RPMI7951 (cell line): ENCODE data around the gene NKAIN1. TPM values are rescaled to one million over a fixed set of nuclear protein-coding genes. Genes with fewer than 3 reads are reported as not detected.
"Not testable (repeated sequence)": the region's sequence is repeated elsewhere in the genome, so short reads cannot be mapped to it uniquely, and the experiment has no call there.

Source experiments
- DNase-seq: peaks from one replicate; pipeline ENCODE4 v3.0.0-alpha.2; 2012; ENCODE audit warnings: low read depth
- total RNA-seq: library from RNA; depleted of rRNA; stranded (reverse); fragments of >200 nt; shearing (Covaris generic); gene quantifications from 2 replicates; pipeline ENCODE4 v1.2.3, GENCODE V29; 2014; rRNA removed

NKAIN1 gene
- total RNA-seq, 1 experiment from 2014 or later, result 2.2 TPM

DNA sequence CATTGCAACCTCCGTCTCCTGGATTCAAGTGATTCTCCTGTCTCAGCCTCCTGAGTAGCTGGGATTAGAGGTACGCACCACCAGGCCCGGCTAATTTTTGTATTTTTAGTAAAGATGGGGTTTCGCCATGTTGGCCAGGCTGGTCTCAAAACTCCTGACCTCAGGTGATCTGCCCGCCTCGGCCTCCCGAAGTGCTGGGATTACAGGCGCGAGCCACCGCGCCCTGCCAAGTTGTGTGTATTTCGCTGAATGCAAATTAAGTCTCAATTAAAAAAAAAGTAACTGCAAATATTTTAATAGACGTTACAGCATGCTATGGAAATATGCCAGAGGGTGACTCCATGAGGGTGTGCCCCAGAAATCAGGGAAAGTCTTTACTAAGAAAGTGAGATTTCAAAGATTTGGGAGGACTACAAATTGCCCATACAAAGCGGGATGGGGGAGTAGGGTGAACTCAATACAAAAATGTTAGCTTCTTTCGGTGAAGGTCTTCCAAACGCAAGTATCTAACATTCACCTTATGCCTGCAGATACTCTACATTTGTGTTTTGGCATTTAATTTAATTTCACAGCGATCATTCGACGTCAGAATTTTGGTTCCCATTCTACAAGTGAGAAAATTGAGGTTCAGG lies 85.6 kb downstream of the NKAIN1 start:
- DNase-seq, result no peak

DNA sequence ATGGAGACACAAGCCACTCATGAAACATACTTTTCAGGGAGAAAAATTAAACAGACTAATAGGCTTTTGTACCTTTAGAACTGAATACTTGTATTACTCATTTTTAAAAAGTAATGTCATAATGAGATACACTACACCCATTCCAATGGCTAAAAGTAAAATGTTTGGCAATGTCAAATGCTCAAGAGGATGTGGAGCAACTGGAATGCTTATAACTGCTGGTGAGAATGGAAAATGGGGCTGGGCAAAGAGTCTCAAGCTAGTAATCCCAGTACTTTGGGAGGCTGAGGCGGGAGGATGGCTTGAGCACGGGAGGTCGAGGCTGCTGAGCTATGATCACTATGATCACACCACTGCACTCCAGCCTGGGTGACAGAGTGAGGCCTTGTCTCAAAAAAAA lies 86.3 kb downstream of the NKAIN1 start:
- DNase-seq, result no peak

DNA sequence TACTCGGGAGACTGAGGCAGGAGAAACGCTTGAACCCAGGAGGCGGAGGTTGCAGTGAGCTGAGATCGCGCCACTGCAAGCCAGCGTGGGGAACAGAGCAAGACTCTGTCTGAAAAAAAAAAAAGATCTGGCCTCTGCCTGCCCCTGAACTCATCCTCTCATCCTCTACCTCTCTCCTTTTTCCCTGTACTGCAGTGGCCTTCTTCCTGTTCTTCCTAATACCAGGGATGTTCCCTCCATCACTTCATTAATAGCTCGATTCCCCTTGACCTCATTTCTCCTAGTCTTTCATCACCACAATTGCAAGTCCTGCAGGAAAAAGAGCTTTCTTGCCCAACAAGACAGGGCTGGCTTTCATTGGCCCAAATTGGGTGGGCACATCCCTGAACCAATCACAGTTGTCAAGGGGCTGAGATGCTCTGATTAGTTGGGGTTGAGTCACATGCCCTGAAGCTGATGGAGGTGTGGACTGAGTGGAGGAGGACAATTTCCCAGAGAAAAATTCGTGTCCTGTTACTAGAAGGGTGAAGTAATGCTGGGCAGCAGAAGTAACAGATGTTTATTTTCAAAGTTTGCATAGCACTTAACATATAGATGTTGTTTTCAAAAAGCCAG lies 87.4 kb downstream of the NKAIN1 start:
- peak; percentile 96 for DNase-seq

DNA sequence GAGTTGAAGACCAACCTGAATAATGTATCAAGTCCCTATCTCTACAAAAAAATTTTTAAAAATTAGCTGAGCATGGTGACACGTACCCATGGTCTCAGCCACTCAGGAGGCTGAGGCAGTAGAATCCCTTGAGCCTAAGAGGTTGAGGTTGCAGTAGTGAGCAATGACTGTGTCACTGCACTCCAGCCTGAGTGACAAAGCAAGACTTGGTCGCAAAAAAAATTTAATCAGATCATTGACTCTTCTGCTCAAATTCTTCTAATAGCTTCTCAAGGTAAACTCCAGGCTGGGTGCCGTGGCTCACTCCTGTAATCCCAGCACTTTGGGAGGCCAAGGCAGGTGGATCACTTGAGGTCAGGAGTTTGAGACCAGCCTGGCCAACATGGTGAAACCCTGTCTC lies 88.3 kb downstream of the NKAIN1 start:
- DNase-seq, result no peak

DNA sequence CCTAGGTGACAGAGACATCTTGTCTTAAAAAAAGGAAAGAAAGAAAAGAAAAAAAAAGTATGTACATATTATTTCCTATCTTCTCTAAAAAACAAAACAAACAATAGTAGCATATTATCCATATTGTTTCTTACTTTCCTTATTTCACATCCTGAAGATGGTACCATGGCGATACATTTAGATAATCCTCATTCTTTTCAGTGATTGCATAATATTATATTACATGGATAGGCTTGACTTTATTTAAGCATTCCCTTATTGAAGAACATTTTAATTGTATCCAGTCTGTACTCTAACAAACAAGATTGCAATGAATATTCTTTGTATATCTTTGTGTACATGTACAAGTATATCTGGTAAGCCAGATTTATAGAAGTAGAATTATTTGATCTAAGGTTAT lies 91.3 kb downstream of the NKAIN1 start:
- DNase-seq, result no peak

DNA sequence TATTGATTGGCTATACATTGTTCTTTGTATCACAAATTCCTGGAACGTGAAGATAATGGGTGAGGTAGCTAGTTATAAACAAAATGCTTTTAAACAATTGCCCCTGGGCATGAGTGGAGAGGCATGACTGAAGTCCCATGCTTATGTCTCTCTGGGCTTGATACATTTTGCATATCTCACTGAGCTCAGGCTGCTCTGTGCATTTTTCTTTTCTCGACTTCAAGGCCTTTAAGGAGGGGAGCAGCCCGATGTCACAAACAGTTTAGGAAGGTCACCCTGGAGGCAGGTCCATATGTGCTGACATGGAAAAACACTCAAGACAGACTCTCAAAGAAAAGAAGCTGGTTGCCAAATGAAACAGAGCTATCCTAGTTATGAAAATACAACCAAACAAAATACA lies 94.0 kb downstream of the NKAIN1 start:
- no peak for DNase-seq

DNA sequence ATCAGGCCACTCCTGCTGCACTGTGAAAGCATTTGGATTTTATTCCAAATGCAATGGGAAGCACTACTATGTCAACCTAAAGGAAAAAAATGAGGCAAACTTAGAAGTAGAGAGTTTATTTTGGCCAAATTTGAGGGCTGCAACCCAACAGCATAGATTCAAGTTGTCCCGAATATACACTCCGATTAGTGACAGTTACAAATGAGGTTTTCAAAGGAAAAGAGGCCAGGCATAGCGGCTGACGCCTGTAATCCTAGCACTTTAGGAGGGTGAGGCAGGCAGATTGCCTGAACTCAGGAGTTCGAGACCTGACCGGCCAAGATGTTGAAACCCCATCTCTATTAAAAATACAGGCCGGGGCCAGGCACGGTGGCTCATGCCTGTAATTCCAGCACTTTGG lies 95.2 kb downstream of the NKAIN1 start:
- DNase-seq, result no peak

DNA sequence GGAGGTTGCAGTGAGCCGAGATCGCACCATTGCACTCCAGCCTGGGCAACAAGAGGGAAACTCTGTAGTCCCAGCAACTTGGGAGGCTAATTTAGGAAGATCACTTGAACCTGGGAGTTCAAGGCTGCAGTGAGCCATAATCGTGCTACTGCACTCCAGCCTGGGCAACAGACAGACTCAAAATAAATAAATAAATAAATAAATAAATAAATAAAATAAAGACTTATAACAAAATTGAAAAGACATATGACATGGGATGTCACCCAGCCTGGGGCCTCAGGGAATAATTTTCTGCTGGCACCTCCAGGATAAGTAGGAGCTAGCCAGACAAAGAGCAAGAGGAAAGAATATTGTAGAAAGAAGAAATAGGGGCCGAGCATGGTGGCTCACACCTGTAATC lies 96.2 kb downstream of the NKAIN1 start:
- DNase-seq, result no peak

DNA sequence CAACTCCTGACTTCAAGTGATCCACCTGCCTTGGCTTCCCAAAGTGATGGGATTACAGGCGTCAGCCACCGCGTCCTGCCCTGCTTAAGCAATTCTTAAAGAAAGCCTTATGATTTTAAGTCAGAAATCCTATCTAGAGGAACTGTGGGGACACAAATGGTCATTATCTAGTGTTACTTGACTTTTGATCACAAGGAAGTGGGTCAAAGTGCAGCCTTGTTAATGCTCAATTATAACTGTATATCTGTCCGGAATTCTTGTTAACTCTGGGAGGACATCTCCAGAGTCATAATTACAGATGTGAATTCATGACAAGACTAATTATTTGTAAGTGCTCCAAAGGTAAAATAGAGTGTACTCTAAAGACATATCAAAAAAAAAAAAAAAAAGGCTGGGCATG lies 97.3 kb downstream of the NKAIN1 start:
- no peak for DNase-seq

DNA sequence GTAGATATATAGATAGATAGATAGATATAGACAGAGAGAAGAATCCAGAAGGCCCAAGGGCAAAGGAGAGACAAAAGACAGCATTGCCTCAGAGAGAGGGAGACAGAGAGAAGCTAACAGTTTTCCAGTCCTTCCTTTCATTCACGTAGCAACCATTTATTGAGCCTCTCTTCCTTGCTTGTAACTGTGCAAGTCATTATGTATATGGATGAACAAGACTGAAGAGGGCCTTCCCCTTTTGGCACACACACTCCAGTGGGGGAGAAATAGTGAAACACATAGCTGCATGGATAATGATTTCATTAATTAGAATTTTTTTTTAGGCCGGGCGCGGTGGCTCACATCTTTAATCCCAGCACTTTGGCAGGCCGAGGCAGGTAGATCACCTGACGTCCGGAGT lies 99.4 kb downstream of the NKAIN1 start:
- no peak for DNase-seq

DNA sequence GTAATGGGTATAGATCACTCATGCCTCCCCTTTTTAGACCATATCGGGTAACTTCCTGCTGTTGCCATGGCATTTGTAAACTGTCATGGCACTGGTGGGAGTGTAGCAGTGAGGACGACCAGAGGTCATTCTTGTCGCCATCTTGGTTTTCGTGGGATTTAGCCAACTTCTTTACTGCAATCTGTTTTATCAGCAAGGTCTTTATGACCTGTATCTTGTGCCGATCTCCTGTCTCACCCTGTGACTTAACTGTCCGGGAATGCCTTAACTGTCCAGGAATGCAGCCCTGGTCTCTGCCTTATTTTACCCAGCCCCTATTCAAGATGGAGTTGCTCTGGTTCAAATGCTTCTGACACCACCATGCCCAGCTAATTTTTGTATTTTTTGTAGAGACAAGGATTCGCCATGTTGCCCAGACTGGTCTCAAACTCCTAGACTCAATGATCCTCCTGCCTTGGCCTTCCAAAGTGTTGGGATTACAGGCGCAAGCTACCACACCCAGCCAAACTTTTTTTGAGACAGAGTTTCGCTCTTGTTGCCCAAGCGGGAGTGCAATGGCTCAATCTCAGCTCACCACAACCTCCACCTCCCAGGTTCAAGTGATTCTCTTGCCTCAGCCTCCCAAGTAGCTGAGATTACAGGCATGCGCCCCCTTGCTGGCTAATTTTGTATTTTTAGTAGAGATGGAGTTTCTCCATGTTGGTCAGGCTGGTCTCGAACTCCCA lies 100.7 kb downstream of the NKAIN1 start:
- peak; percentile 11 for DNase-seq

DNA sequence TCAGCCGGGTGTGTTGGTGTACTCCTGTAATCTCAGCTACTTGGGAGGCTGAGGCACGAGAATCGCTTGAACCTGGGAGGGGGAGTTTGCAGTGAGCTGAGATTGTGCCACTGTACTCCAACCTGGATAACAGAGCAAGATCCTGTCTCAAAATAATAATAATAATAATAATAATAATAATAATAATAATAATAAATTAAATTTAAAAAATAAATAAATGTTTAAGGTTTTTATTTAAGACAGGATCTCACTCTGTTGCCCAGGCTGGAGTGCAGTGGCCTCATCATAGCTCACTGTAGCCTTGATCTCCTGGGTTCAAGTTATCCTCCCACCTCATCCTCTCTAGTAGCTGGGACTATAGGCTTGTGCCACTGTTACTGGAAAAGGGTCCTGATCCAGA lies 101.8 kb downstream of the NKAIN1 start:
- DNase-seq, result not testable (repeated sequence)

DNA sequence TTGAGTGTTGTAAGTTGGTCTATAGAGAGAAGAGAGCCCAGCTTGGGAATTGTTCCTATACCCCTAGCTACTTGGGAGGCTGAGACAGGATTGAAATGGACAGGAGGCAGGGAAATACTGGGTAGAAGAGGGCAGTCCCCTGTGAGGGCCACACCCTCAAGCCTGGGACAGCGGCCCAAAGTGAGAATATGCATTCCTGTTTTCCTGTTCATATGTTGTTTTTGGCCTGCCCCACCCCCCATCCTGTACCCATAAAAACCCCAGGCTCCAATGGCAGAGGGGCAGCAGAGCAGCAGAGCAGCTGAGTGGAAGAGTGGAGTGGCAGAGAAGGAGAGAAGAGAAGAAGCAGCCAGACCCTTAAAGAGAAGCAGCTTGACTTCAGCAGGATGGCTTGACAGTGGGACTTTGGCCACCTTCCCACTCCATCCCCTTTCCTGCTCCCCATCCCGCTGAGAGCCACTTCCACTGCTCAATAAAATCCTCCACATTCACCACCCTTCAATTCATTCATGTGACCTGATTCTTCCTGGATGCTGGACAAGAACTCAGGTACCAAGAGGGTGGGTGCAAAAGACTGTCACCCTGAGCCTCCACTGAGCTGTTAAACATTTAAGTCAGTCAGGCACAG lies 103.6 kb downstream of the NKAIN1 start:
- DNase-seq, result no peak

DNA sequence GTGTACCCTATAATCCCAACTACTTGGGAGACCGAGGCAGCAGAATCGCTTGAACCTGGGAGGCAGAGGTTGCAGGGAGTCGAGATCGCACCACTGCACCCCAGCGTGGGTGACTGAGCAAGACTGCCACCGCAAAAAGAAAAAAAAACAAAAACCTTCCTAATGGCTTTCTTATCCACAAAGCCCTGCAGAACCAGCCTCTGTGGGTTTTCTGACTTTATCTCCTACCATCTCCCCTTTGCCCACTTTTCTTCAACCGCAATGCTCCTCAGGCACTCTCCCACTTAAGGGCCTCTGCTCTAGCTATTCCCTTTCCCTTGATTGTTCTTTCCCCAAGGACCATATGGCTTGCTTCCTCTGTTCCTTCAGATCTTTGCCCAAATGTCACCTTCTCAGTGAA lies 106.3 kb downstream of the NKAIN1 start:
- DNase-seq, result no peak

Other genes starting within 250 kb of the NKAIN1 start
- 37.9 and 47.8 TPM in 2 replicates for gene PUM1, start 174.2 kb downstream of the NKAIN1 start, total RNA-seq
- 147 and 163 TPM in 2 replicates for gene SNRNP40, start 56.9 kb upstream of the NKAIN1 start, total RNA-seq
- 57.1 and 63.4 TPM in 2 replicates for gene ZCCHC17, start 57.1 kb upstream of the NKAIN1 start, total RNA-seq
- 6.6 and 11.8 TPM in 2 replicates for gene FABP3, start 133.2 kb upstream of the NKAIN1 start, total RNA-seq
- gene SERINC2, start 173.3 kb upstream of the NKAIN1 start, total RNA-seq, result 194 and 269 TPM in 2 replicates